AG04450 (cell line): ENCODE measurements around the gene FURIN. TPM values are rescaled to one million over a fixed set of nuclear protein-coding genes. Genes with fewer than 3 reads are reported as not detected.
"Not testable (repeated sequence)": the region's sequence is repeated elsewhere in the genome, so short reads cannot be mapped to it uniquely, and the experiment has no call there.

Experiments used
- CTCF ChIA-PET: fragments of 300-600, 350-600 bp; formaldehyde crosslinking; extraction: SDS; loops from one replicate; lab custom pipeline; 2022; ENCODE audit warnings: antibody characterized with exemption, inconsistent platforms; lab: Charles Lee
- POLR2A ChIA-PET: fragments of 350-600 bp; formaldehyde crosslinking; extraction: SDS; loops from one replicate; lab custom pipeline; 2021; ENCODE audit warnings: antibody characterized with exemption, inconsistent platforms; lab: Yijun Ruan, JAX
- DNase-seq: peaks from one replicate; pipeline ENCODE4 v3.0.0-alpha.2; 2011; ENCODE audit warnings: low read depth, low spot score
- H3K27ac ChIP-seq: one replicate; pipeline ENCODE4 v1.5.1; 2012; ENCODE audit warnings: low read depth, low read length, control low read depth
- H3K27me3 ChIP-seq: one replicate; pipeline ENCODE4 v1.6.0; 2012; ENCODE audit warnings: low read length; ENCODE audit not compliant: control insufficient read depth, insufficient read depth
- H3K4me3 ChIP-seq: 2 replicates; pipeline ENCODE4 v1.5.1; 2011; ENCODE audit warnings: mild to moderate bottlenecking, low read depth, low read length, control low read depth
- H3K9me3 ChIP-seq: 2 replicates; pipeline ENCODE4 v1.5.1; 2012; ENCODE audit warnings: low read length; ENCODE audit not compliant: control insufficient read depth, insufficient read depth
- CTCF ChIP-seq: IDR thresholded peaks from 2 replicates; pipeline ENCODE4 v1.5.1; 2011; ENCODE audit warnings: low read depth, low read length, control low read depth, inconsistent platforms
- polyA plus RNA-seq: library from polyadenylated mRNA; depleted of rRNA; stranded (reverse); fragments of >200 nt; gene quantifications from 2 replicates; pipeline ENCODE4 v1.2.3, GENCODE V29; 2011

FURIN gene
- polyA plus RNA-seq, 1 experiment: 14.0 TPM

- Histone ChIP-seq H3K27me3 (peaks cover 7% of the 10 kb centered on the region), H3K27ac (no peak overlapping the region), H3K9me3 (peaks cover 9% of the 10 kb centered on the region; the same call in 1 of the 2 replicates), H3K4me3 (no peak overlapping the region)
- TF ChIP-seq CTCF: no peak
- POLR2A ChIA-PET: interaction anchor here (1.0 kb wide), 1 partner anchor 9 kb away, joined by 5 read pairs; no protein-coding TSS in a partner anchor
- CTCF ChIA-PET: no interaction called here
- DNase-seq: no peak
Measured at GRCh38 chr15:90823455-90823974, 44.9 kb upstream of the FURIN start.

- POLR2A ChIA-PET, H3K27me3 ChIP-seq, H3K27ac ChIP-seq, CTCF ChIA-PET, H3K4me3 ChIP-seq, H3K9me3 ChIP-seq, DNase-seq: not testable (repeated sequence)
Measured at GRCh38 chr15:90825115-90825899, 43.1 kb upstream of the FURIN start.

GRCh38 chr15:90826206-90826885, 42.0 kb upstream of the FURIN start:
- POLR2A ChIA-PET, DNase-seq, H3K27me3 ChIP-seq, H3K27ac ChIP-seq, H3K4me3 ChIP-seq, H3K9me3 ChIP-seq: not testable (repeated sequence)
- CTCF ChIA-PET: interaction anchor here (1.0 kb wide), 1 partner anchor 13 kb away, joined by 3 read pairs; no protein-coding TSS in a partner anchor

- Histone ChIP-seq H3K27me3 (peaks cover 7% of the 10 kb centered on the region), H3K9me3 (peaks cover 9% of the 10 kb centered on the region; the same call in 1 of the 2 replicates), H3K27ac (no peak overlapping the region), H3K4me3 (no peak overlapping the region)
- ChIA-PET POLR2A (no interaction called here), CTCF (interaction anchor here (1.0 kb wide), 1 partner anchor 13 kb away, joined by 3 read pairs; no protein-coding TSS in a partner anchor)
- TF ChIP-seq CTCF: no peak
- DNase-seq: no peak
Measured at GRCh38 chr15:90826886-90827435, 41.4 kb upstream of the FURIN start.

GRCh38 chr15:90828111-90828510, 40.3 kb upstream of the FURIN start:
- no peak for DNase-seq
- H3K4me3 ChIP-seq: no peak overlapping the region
- H3K27me3 ChIP-seq: peaks cover 7% of the 10 kb centered on the region
- peaks cover 9% of the 10 kb centered on the region; the same call in 1 of the 2 replicates for H3K9me3 ChIP-seq
- no peak for TF ChIP-seq CTCF
- no peak overlapping the region for H3K27ac ChIP-seq
- ChIA-PET POLR2A (no interaction called here), CTCF (no interaction called here)
